GM12891 (cell line): ENCODE data around the gene RNF157.

Source experiments
- POLR2A ChIP-seq: IDR thresholded peaks from 2 replicates; pipeline ENCODE4 v1.6.1; 2011; ENCODE audit warnings: low read depth, low read length, control low read depth
- POU2F2 ChIP-seq: IDR thresholded peaks from 2 replicates; pipeline ENCODE4 v1.6.1; 2011; ENCODE audit warnings: low read depth, mild to moderate bottlenecking, control low read depth, low read length, moderate library complexity

- no peak for TF ChIP-seq POU2F2
- no peak for TF ChIP-seq POLR2A
Measured at GRCh38 chr17:76260220-76260619, 19.9 kb upstream of the RNF157 start.
